Measurements from ENCODE around the gene ANKRD34A.

- TF ChIP-seq CTCF (IDR thresholded peaks at IDR 0.05) = no peak
- peak in 1 of 2 donors; percentile 1 for TF ChIP-seq EP300 (IDR thresholded peaks at IDR 0.05)
- no peak for TF ChIP-seq POLR2A (IDR thresholded peaks at IDR 0.05)
These were observed 30.9 kb upstream of the ANKRD34A start for GRCh38 chr1:145995148-145995881.

Data from tibial nerve (tissue), 4 donors.